GM21723 (cell line): ENCODE data around the gene ZBTB7B.
A peak's percentile ranks its signal among the peaks of the same experiment; 100 is the strongest.
"Not testable (repeated sequence)": the region's sequence is repeated elsewhere in the genome, so short reads cannot be mapped to it uniquely, and the experiment has no call there.

Source experiments
- ATAC-seq: cut with Tn5 transposase; IDR thresholded peaks from one replicate; pipeline ENCODE4 v1.9.1; 2021; ENCODE audit warnings: mild to moderate bottlenecking, moderate library complexity; ENCODE audit not compliant: unreplicated experiment

ZBTB7B gene

DNA sequence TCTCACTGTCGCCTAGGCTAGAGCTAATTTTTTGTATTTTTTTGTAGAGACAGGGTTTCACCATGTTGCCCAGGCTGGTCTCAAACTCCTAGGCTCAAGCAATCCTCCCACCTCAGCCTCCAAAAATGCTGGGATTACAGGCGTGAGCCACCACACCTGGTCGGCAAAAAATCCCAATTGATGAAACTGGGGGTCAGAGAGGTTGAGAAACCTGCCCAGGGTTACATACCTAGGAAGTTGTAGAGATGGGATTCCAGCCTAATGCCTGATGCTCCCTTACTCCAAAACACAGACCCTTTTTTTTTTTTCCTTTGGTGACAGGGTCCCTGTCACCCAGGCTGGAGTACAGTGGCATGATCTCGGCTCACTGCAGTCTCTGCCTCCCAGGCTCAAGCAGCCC, 15.9 kb upstream of the ZBTB7B start:
- not testable (repeated sequence) for ATAC-seq

DNA sequence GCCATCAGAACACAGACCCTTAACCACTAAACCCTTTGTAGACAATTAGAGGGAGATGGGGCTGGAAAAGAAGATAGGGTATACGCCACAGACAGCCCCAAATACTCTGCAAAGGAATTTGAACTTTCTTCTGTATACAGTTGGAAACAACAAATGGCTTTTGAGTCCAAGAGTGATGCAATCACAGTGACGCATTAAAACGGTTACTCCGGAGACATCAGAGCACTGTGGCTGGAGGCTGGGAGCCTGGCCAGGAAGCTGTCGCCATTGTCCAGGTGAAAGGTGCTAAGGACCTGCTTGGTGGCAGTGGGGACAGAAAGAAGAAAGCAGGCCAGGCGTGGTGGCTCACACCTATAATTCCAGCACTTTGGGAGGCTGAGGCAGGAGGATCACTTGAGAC, 15.3 kb upstream of the ZBTB7B start:
- ATAC-seq: no peak

DNA sequence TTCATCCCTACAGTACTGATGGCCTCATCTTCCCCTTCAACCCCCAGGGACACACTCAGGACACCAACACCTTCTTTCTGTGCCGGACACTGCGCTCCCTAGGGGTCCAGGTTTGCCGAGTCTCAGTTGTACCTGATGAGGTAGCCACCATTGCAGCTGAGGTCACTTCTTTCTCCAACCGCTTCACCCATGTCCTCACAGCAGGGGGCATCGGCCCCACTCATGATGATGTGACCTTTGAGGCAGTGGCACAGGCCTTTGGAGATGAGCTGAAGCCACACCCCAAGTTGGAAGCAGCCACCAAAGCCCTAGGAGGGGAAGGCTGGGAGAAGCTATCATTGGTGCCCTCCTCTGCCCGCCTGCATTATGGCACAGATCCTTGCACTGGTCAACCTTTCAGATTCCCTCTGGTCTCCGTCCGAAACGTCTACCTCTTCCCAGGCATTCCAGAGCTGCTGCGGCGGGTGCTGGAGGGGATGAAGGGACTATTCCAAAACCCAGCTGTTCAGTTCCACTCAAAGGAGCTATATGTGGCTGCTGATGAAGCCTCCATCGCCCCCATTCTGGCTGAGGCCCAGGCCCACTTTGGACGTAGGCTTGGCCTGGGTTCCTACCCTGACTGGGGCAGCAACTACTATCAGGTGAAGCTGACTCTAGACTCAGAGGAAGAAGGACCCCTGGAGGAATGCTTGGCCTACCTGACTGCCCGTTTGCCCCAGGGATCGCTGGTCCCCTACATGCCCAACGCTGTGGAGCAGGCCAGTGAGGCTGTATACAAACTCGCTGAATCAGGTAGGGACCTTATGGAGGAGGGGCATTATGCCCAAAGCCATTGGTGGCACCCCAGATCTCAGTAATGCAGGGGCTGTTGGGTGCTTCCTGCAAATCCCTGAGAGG, 14.3 kb upstream of the ZBTB7B start:
- ATAC-seq: no peak

DNA sequence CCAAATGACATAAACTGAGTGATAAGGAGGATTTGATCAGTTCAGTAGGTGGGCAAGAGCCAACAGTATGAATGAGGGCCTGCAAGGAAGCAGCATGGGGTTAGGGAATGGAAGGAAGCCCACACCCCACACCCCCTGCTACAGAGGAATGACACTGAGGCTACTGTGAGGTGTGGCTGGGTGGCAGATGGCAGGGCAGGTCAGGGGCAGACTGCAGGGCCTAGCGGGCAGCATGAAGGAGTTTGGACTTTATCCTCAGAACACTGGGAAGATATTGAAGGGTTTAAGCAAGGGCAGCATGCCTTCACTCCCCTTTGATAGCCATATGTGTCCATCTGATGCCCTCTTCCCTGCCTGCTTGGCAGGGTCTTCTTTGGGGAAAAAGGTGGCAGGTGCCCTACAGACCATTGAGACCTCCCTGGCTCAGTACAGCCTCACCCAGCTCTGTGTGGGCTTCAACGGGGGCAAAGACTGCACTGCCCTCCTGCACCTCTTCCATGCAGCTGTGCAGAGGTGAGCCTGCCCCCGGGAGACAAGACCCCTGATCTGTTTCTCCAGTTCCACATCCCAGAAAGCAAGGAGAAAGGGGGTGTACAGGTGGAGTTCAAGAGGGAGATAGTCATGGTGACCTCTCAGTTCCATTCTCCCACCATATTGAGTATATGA, 13.3 kb upstream of the ZBTB7B start:
- no peak for ATAC-seq

DNA sequence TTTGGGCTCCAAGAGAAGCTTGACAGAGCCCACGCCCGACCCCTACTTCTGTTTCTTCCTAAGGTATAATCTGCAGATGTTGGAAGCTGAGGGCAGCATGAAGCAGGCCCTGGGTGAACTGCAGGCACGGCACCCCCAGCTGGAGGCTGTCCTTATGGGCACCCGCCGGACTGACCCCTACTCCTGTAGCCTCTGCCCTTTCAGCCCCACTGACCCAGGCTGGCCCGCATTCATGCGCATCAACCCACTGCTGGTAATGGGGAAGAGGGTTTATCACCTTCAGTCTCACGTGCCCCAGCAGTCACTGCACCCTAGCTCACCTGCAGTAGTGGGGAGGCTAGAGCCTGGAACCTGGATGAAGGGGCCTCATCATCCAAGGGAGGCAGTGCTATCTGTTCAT, 12.3 kb upstream of the ZBTB7B start:
- ATAC-seq: no peak

DNA sequence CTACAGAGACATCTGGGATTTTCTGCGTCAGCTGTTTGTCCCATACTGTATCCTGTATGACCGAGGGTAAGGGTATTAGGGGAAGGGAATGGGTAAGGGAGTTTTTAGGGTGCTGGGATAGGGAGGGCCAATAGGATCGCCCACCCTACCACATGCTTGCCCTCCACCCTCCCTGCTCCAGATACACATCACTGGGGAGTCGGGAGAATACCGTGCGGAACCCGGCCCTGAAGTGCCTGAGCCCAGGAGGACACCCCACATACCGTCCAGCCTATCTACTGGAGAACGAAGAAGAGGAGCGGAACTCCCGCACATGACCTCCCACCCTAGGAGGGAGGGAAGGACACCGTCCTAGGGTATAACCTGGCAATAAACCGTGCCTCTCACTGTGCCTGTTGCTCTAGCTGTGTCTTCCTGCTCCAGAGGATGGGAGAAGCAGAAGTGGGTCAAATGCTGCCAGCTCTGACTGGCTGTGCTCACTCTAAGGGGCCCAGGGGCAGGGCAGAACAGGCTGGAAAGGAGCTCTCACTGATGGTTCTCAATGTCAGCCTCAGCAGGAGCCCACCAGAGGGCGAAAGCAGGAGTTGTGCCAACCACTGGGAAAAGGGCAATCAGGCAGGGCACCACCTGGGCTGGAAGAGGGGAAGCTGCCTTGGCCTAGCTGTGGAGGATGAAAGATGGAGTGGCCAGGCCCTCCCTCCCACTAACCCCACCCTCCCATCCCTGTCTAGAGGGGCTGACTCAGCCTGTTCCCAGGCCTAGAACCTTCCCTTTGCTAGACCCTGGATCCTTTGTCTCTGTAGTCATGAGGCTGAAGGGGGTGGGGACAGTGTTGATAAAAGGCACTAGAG, 9.7 kb upstream of the ZBTB7B start:
- ATAC-seq: no peak

DNA sequence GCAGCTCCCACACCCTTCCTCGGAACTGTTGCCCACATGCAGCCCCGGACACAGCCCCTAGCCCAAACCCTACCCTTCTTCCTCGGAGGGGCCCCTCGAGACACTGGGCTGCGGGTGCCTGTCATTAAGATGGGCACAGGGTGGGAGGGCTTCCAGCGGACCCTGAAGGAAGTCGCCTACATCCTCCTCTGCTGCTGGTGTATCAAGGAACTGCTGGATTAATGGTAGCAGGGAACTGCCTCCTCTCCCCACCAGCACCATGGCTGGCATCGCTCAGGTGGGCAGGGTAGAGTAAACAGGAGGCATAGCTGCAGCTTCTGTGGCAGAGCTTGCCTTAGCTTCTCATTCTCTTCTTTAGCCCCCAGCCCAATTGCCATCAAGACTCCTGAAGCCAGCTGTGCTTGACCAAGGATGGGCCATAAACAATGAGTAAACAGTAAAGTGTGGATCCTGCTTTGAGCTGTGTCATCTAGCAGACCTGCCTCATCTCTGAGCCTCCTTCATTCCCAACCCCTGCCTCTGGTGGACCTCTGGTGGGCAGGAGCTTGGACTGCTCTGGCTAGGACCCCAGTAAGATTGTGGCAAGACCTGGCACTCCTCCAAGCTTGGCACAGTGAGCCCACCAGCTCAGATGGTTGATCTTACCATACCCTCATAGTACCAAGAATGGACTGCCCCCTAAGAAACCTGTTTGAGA, 8.9 kb upstream of the ZBTB7B start, which contains the start of gene LENEP:
TSS of gene LENEP (plus strand) at position 15 of the 697 bp plus-strand sequence. CDS start at position 37, 22 bp downstream.
- no peak for ATAC-seq

DNA sequence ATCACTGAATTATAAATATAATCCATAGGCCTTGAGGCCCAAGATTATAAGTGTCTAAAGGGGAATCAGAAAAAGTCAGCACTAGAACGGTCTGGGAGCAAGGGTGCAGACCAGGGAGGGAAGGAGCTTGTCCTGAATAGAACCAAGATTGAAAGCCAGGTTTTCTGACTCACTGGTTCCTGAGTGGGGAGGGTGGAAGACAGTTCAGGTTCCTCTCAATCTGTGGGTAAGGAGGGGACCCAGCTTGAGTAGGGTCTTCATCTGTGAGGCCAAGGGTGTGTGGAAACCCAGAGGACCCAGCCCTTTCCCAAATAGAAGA, 8.4 kb upstream of the ZBTB7B start:
- ATAC-seq: no peak

DNA sequence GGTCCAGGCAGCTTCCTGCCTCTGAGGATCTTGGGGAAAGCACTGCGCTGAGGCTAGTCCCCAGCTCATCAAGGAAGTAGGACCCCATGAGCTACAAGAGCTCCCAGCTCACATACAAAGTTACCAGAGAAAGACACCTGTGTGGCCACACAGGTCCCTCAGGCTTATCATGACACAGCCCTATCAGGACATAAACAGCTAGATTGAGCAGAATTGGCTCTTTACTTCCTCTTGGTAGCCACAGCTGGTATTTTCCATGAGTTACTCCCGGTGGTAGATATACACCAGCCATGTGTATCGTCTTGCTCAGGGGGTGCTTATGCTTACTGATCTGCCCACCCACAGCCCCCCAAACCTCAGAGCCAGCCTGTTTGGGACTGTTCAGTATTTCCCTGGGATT, 8.0 kb upstream of the ZBTB7B start:
- ATAC-seq: no peak

DNA sequence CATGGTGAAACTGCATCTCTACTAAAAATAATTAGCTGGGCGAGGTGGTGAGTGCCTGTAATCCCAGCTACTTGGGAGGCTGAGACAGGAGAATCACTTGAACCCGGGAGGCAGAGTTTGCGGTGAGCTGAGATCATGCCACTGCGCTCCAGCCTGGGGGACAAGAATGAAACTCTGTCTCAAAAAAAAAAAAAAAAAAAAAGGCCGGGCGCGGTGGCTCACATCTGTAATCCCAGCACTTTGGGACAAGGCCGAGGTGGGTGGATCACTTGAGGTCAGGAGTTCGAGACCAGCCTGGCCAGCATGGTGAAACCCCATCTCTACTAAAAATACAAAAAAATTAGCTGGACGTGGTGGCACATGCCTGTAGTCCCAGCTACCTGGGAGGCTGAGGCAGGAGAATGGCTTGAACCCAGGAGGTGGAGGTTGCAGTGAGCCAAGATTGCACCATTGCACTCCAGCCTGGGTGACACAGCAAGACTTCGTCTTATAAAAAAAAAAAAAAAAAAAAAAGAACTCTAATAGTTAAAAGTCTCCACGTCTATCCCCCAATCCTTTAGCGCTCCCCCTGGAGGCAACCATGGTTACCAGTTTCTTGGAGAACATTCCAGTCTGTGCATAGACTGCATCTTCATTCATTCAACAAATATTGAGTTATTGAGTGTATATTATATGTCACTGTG, 7.2 kb upstream of the ZBTB7B start:
- ATAC-seq: not testable (repeated sequence)

DNA sequence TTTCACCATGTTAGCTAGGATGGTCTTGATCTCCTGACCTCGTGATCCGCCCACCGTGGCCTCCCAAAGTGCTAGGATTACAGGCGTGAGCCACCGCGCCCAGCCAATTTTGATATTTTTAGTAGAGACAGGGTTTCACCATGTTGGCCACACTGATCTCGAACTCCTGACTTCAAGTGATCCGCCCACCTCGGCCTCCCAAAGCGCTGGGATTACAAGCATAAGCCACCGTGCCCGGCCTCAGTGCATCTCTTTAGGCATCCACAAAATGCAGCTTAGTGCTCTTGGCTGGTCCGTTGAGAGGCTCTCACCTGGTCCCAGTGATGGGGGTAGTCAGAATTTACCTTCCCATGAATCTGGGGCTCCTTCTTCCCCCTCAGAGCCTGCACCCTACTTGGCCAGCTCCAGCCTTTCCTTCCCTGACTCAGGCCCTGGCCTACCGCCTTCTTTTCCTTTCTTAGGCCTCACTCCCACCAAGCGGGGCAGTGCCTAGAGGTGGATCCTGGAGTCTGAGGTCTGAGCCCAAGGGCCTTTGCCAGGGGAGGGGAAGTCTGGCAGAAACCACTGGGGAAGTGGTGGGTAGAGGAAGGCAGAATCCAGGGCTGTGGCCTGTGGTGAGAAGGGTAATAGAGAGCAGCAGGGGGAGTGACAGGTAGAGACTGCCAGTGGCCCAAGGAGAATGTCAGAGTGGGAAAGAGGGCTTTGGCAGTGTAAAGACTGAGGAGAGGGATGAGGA, 5.5 kb upstream of the ZBTB7B start:
- no peak for ATAC-seq

DNA sequence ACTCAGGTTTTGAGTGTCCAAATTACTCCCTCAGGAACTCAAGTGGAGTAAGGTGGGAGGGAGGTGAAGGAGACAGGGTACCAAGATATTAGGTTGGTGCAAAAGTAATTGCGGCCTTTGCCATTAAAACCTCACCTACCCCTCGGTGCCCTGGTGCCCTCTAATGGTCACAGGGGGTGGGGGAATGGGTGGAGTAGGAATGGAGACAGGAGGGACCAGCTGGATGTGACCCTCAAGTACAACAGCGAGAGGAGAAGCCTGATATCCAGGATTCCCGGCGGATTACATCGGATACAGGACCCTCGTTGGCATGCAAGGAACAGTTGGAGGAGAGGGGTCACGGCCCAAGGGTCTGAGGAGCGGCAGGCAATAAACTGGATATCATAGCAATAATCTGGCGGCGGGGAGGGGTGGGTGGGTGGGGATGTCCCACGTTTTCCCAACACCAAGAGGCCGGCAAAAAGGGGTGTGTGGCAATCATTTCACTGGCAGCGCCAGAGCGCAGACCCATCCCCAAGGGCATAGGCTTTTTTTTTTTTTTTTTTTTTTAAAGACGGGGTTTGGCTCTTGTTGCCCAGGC, 4.3 kb upstream of the ZBTB7B start:
- ATAC-seq: no peak

DNA sequence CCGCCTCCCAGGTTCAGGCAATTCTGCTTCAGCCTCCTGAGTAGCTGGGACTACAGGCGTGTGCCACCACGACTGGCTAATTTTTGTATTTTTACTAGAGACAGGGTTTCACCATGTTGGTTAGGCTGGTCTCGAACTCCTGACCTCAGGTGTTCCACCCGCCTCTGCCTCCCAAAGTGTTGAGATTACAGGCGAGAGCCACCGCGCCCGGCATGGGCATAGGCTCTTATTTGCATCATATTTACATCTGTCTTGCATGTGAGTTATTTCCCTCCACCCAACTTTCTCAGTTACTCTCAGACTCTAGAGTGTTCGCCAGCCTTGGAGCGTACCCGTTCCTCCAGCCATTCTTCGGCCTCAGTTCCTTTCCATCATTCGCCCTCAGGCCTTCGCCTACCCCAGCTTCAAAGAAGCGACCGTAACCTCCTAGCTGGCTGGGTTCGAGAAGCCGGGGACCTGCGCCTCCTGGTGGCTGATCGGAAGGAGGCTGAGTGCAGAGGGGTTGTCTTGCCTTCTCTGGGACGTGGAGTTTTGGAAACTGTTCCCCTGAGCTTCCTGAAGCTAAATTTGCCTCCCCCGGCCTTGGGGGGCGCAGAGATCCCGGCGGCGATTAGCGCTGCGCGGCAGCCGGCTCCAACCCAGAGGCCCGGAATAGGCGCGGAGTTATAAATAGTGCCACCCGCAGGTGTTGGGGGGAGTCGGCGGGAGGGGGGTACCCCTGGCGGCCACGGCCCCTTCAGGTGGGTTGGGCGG, 3.6 kb upstream of the ZBTB7B start:
- ATAC-seq: no peak

DNA sequence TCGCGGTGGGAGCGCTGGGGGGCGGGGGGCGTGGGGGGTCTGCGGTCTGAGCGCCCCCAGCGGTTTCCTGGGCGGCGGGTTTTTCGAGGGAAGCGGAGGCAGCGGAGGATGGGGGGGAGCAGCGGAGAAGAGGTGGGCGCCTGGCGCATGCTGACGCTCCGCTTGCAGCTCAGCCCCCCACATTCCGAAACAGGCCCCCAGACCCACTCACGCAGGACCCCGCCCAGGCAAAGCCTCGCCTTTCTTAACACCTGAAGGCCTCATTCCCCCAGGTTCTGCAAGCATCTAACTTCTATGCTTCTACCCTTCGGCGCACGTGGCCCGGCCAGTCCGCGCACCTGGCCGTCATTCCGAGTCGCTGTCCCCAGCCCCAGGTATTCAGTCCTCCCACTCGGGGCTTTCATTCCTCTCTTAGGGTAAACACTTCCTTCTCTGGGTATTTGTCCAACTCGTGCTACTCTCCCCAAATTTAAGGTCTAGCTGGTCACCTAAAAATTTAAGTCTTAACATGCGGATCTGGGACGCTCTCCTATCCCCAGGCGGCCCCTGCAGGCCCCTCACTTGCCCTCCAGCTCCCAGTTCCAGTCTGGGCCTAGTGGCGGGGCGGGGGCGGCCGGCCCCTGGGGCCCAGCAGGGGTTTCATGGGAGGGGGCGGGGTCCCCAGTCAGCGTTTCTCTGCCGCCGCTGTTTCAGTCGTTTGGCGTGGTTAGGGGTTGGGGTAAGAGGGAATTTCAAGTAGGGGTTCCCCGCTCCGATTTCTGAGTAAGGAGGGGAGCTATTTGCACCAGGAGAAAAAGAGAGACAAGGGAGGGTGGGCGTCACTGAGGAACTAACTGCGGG, 2.8 kb upstream of the ZBTB7B start:
- ATAC-seq: no peak

DNA sequence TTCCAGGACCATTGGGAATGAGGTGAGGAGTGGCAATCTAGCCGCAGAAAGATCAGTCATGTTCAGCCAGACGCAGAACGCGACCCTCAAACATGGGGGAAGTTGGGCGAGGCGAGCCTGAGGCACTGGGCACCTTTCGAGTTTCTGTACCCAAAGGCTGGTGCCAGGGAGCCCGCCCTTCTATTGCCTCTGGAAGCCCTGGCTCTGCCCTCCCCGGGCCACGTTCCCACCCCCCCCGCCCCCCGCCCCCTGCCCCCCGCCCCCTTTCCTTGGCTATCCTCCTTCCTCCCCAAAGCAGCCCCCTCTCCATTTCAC, 2.2 kb upstream of the ZBTB7B start:
- no peak for ATAC-seq

DNA sequence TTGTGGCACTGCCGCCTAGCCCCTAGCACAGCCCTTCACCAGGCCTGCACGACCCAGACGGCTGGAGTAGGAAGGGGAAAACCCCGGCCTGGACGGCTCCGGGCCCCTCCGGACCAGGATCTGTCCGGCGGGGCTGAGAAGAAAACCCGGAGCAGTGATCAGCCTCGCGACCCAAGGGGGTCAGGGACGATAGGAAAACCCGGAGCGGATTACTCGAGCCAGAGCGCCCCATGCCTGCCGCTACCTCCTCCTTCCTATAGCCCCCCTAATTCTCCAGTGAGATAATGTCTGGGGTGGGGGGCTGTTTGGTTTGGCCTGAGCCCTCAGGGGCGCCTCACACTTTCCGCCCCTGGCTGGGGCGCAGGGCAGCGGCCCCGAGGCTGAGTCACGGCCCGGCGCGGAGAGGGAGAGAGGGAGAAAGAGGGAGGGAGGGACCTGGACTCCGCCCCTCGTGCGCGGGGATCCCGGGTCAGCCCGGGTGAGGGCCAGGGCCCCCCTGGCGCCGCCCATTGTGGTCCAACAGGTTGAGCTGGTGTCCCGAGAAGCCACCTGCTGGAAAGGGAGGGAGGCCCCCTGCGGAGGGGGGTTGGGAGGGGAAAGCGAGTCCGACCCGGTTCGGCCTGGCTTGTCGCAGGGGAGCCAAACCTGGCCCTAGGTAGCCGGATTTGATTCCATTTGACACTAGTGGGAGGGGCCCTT, 1.7 kb upstream of the ZBTB7B start:
- ATAC-seq: peak; percentile 40

DNA sequence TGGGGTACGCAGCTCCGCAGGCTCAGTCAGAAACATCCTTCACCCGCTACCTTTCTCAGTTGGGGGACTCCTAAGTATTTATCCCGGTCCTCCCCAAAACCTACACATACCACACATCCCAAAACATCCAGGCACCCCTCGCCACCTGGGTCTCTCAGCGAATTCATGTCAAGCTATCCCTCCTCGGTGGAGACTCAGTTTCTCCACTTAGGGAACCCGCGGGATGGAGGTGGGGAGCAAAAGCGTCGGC, 1.3 kb upstream of the ZBTB7B start:
- no peak for ATAC-seq
